Fibroblast of the aortic adventitia (primary cell): Measurements from ENCODE around the gene KRTAP10-10. TPM values are rescaled to one million over a fixed set of nuclear protein-coding genes. Genes with fewer than 3 reads are reported as not detected.
"Not testable (repeated sequence)": the region's sequence is repeated elsewhere in the genome, so short reads cannot be mapped to it uniquely, and the experiment has no call there.

ENCODE experiments used
- DNase-seq: peaks from one replicate; pipeline ENCODE4 v3.0.0-alpha.2; 2010; ENCODE audit warnings: low read depth
- H3K4me3 ChIP-seq: 2 replicates; pipeline ENCODE4 v1.5.1; 2011; ENCODE audit warnings: low read depth, mild to moderate bottlenecking, control low read depth, low read length, moderate library complexity
- CTCF ChIP-seq: IDR thresholded peaks from 2 replicates; pipeline ENCODE4 v1.5.1; 2011; ENCODE audit warnings: mild to moderate bottlenecking, low read length, control low read depth, inconsistent platforms; ENCODE audit not compliant: insufficient read depth
- total RNA-seq: library from RNA; depleted of rRNA; stranded (reverse); fragments of >200 nt; gene quantifications from 2 replicates; pipeline ENCODE4 v1.2.3, GENCODE V29; 2012; ENCODE audit warnings: low replicate concordance

KRTAP10-10 gene
- total RNA-seq, 1 donor: not detected

DNA sequence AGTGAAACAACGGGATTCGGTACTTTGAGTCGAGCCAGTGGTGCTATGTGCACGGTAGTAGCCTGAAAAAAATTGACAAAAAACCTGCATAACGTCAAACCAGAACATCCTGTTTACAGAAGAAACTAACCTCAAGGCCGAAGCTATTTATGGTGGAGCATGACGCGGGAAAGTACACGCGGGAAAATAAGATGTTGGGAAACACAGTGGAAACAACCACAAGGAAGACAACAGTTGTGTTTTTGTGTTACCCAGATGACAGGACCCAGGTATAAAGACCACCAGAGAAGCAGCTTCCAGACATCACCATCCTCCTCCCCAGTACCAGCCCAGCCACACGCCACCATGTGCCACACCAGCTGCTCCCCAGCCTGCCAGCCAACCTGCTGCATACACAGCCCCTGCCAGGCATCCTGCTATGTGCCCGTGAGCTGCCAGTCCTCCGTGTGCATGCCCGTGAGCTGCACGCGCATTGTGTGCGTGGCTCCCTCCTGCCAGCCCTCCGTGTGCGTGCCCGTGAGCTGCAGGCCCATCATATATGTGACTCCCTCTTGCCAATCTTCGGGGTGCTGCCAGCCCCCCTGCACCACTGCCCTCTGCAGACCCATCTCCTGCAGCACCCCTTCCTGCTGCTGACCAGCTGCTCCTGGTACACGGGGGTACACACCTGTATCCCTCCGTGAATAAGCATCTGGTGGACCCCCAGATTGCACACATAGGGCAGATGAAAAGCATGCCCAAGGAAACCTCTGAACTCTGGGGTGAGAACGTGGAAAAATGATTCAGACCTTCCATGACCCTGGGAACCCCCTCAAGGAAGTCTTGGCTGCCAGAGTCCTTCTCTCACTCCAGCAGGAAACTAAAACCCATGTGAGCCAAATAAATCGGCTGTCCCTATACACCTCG lies 20.7 kb downstream of the KRTAP10-10 start, which contains the start of gene KRTAP12-3:
Gene KRTAP12-3, plus strand, starts transcription at position 298 of the 906 bp plus-strand sequence. Its CDS starts 48 bp downstream, at position 346.
- H3K4me3 ChIP-seq: no peak within 1 kb of the TSS
- DNase-seq: no peak
- TF ChIP-seq CTCF: no peak

GRCh38 chr21:44658541-44658910 lies 21.4 kb downstream of the KRTAP10-10 start:
- no peak for DNase-seq
- TF ChIP-seq CTCF: no peak
- no peak overlapping the region for H3K4me3 ChIP-seq

DNA sequence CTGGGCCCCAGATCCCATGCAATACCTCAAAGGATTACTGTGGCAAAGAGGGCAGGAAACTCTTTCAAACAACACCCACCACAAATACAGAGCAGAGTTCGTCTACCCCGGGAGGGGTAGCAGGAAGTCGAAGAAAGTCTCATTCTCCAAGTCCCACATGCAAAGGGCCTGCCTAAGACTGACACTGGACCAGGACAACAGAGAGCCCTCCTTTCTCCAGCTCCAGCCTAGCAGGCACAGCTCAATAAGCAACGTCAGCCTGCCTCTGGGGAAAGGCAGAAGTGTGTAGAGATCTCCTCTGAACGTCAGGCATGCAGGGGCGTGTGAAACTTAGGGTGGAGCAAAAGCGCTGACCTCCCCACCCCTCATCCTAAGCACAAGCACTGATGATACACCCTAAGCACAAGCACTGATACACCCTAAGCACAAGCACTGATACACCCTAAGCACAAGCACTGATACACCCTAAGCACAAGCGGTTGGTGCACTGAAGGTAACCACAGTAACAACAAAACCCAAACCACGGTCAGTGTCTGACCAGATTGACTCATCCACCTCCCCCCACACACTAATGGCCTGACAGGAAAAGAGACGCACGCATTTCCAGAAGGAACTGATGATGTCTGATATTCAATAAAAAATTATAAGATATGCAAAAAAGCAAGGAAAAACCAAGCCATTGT lies 21.9 kb downstream of the KRTAP10-10 start:
- DNase-seq: no peak
- no peak overlapping the region for H3K4me3 ChIP-seq
- no peak for TF ChIP-seq CTCF

GRCh38 chr21:44661567-44661966 lies 24.4 kb downstream of the KRTAP10-10 start:
- H3K4me3 ChIP-seq: not testable (repeated sequence)

GRCh38 chr21:44664691-44665090 lies 27.5 kb downstream of the KRTAP10-10 start:
- no peak for DNase-seq
- no peak overlapping the region for H3K4me3 ChIP-seq
- no peak for TF ChIP-seq CTCF

More at GRCh38 chr21:44661567-44661966, 24.4 kb downstream of the KRTAP10-10 start:
- DNase-seq: not testable (repeated sequence)

- TF ChIP-seq CTCF: no peak
- no peak within 1 kb of the TSS for H3K4me3 ChIP-seq
- DNase-seq: no peak
These were observed 29.5 kb downstream of the KRTAP10-10 start, which contains the start of gene KRTAP12-2 for GRCh38 chr21:44666401-44667320. Gene KRTAP12-2, minus strand, starts transcription at chr21:44666927. Its CDS starts 41 bp downstream, at chr21:44666886.
